ELR (cell line): Measurements from ENCODE around the gene BRME1.

Experiments used
- DNase-seq: peaks from one replicate; pipeline ENCODE4 v3.0.0-alpha.2; 2015; ENCODE audit warnings: low read depth

The BRME1 gene

DNA sequence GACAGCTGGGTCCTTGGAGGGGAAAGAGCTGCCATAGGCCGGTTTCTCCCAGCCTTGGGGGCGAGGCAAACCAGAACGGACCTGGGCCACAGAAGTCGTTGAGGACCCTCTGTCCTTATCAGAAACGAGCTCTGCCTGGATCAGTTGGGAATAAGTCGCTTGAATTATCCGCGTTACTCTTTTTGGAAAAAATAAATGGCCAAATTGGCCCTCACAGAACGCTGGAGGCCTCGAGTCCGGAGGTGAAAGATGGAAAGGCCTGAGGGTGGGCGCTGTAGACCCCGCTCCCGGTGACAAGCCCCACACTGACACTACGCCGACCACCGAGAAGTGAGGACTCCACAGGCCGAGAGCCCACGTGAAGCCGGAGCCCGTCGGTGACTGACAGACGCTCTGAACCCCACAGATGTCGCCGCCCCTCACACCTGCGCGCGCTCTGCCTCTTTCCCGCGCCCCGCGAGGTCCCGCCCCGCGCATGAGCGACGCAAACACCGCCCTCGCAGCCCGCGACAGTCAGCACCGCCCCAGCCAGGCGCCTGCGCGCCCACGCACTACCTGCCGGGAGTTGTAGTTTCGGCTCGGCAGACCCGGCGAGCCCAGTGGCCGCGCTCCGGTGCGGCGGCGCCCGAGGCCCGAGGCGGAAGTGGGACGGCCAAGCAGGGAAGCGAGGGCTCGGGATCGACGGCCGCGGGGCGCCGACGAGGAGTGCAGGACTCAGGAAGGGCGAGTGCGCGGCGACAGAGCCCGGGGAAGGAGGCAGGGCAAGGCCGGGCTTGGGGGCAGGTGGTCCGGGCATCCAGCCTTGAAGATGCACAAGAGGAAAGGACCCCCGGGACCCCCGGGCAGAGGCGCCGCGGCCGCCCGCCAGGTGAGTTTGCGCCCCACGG lies at the start of gene BRME1, which contains the start of gene CC2D1A:
Gene BRME1, minus strand, starts transcription at position 484 of the 887 bp plus-strand sequence. CDS start 1,225 bp downstream, outside the sequence.
Gene CC2D1A, plus strand, starts transcription at position 568 of the 887 bp plus-strand sequence. Its CDS starts 241 bp downstream, at position 809.
- DNase-seq: peak; percentile 90

DNA sequence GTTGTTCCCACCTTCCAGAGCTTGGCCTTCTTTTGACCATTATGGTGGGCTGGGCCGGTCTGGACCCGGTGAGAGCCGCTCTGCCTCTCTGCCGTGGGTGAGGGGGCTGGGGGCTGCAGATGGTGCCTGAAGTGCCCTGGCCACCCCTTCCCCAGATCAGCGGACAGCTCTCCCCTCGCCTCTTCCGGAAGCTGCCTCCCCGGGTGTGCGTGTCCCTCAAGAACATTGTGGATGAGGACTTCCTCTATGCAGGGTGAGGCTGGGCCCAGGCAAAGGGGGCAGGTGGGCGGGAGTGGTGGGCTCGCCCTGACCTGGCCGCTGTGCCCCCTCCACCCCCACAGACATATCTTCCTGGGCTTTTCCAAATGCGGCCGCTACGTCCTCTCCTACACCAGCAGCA lies 48.3 kb upstream of the BRME1 start:
- no peak for DNase-seq

DNA sequence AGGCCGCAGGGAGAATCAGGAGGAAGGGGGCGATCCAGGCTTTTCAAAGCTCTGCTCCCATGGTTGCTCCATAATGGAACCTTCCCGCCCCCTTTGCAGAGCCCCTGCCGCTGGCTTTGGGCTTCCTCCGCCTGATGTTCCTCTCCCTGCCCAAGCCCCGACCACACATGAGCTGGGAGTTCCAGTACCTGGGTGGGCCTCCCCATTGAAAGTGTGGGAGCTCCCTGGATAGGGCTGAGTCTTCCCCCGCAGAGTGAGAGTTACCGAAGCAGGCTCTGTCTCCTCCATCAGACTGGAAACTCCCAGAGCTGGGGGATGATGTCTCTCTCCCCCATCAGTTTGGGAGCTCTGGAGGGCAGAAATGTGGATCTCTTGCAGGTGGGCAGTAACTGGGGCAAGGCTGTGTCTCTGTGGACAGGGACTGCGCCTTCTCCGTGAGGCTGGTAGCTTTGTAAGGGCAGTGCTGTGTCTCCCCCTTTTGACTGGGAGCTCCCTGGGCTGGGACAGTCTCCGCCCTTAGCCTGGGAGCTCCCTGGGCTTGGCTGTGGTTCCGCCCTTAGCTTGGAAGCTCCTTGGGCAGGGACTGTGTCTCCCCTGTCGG lies 47.1 kb upstream of the BRME1 start:
- DNase-seq: peak; percentile 73

DNA sequence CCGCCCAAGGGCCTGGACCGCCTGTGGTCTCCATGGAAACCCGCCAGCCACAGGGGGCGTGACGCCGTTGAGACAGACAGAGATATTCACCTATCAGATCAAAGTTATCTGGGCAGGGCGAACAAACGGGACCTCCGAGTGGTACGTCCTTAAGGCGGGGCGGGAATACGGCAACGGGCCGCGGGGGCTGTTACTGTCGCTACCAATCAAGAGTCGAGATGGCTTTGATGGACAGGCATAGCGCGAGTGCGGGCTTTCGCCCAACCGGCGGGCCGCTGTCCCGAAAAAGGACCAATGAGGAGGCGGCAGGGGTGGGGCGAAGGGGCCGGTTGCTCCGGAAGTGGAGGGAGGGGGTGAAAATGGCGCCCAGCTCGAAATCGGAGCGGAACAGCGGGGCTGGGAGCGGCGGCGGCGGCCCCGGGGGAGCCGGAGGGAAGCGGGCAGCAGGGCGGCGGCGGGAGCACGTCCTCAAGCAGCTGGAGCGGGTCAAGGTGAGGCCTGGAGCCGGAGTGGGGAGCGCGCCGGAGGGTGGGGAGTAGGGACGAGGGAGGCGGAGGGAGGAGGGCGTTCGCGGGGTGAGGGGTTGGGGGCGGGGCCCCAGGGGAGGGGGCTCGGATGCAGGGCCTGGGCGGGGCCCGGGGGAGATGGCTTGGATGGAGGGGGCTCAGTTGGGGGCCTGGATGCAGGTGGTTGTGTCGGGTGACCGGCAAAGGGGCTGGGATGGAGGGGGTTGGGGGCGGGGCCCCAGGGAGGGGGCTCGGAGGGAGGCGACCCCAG lies 46.4 kb upstream of the BRME1 start, which contains the start of gene DCAF15:
Gene DCAF15, plus strand, starts transcription at position 356 of the 777 bp plus-strand sequence. Its CDS starts 4 bp downstream, at position 360.
- peak; percentile 100 for DNase-seq

DNA sequence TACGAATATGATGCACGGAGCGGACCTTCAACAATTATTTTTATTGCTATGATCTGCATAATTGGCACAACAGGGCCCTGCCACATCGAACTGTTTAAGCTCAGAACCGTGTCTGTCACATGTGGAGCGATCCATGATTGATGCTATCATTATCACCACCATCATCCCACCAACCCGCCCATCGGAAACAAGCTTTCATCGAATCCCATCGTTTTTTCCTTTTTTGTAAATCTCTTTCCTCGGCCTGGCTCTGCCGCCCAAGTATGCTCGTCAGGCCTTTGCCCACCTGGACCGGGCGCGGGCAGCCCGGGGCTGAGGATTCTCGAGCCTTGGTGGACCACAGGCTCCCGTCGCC lies 45.9 kb upstream of the BRME1 start:
- DNase-seq: no peak

DNA sequence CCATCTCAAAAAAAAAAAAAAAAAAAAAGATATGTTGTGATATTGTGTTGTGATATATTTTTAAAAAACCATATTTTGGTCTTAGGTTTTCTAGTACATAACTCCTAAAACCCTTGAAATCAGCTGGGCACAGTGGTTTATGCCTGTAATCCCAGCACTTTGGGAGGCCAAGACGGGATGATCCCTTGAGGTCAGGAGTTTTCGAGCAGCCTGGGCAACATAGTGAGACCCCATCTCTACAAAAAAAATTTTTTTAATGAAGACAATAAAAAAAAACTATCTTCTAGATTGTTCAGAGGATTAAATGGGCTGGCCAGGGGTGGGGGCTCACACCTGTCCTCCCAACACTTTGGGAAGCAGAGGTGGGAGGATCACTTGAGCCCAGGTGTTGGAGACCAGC lies 45.1 kb upstream of the BRME1 start:
- DNase-seq: no peak

DNA sequence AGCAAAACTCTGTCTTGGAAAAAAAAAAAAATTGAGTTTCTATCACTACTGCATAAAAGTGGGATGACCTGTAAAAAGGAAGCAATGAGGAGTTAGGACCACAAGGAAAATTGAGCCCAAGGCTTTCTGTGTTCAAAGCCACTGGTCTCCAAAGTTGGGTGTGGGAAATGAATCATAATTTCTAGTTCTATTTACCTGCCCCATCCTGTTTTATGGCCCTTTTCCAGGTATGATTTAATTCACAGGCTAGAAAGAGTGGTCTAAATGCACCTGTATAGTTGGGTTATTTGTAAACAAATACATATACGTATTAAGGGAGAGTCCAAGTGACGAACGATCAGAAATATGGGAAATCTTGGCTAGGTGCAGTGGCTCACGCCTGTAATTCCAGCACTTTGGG lies 40.5 kb upstream of the BRME1 start:
- no peak for DNase-seq

DNA sequence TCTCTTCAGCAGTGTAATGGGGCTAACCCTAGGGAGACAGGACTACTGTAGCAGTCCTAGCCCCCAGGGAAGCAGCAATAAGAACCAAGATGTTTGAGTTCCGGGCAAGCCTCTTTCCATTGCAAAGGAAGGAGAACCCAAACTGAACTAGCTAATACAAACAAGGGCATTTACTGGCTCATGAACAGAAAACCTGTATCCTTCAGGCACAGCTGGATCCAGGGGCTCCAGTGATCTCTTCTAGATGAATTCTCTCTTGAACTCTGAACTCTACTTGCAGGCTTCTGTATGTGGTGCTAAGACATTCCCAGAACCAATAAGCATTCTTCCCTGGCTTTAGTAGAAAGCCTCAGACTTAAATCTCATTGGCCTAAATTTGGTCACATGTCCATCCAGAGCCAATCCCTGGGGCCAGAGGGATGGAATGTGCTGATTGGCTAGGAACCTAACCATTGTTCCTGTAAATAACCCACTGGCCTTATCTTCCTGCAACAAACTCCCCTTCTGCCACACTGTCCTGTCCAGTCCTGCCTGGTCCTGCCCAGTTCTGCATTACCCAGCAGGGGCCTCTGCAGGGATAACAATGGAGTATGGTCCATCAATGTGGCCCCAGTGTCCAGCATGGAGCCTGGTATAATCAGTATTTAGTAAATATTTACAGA lies 36.2 kb upstream of the BRME1 start:
- DNase-seq: peak; percentile 22

DNA sequence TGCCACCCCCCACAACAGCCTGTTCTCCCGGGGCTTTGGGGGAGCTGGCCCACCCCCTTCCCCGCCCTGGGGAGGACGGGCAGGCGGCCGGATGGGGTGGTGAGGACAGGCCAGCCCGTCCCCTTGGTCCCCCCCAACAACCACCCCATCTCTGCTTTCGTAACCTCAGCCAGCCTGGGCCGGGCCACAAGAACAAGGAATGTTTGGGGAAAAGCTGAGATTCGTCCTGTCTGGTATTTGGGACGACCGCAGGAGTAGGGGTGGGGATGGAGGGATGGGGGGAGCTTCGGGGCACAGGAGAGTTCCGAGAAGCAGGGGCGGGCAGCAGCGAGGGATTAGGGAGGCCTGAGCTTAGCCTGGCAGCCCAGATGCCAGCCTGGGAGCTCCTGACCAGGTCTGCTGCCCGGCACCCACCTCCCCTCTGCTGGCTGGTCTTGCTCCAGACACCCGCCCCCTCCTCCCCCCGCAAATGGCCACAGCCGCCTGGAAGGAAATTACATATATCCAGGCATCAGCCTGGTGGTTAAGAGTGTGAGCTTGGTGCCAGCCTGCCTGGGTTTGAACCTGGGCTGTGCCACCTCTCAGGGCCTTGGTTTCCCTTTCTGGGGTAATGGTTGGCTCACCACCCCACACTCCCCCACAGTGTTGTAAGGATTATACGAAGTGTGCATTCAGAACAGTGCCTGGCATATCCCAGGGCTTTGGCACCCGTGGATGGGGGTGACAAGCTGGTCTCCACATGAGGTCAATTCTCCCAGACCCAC lies 32.6 kb upstream of the BRME1 start, which contains the start of gene PODNL1:
Gene PODNL1, minus strand, starts transcription at position 117 of the 764 bp plus-strand sequence. CDS start 236 bp downstream, outside the sequence.
- peak; percentile 49 for DNase-seq

DNA sequence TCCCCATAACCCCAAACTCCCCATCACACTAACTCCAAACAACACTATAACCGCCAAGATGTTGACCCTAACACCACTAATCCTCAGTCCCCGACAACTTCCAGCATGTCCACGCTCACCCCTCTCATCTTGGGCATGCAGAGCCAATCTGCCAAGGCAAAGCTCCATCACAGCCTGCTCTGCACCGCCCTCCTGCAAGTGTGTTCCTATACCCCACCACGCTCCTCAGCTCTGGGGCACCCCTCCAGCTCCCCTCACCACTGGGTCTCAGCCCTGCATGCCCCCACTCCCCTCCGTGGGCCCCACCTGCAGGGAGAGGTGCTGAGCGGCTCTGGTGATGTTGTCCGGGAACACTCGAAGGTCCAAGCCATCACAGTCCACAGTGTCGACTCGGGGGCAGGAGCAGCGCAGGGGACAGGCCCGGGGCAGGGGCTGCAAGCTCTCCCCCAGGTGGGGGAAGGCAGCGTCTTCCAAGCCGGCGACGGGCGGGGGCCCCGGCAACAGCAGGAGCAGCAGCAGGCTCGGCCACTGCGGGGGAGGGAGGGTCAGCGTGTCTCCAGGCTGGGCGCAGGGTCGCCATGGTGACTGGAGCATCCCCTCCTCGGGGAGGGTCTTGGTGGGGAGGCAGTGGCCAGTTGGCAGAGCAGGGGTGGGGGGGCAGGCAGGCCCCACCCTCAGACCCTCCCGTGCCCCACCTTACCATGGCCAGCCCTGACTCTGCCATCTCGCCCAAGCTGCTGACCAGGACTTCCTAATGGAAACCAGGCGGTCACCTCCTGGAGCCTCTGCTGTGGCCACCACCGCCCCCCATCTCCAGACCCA lies 31.8 kb upstream of the BRME1 start:
- peak; percentile 17 for DNase-seq

DNA sequence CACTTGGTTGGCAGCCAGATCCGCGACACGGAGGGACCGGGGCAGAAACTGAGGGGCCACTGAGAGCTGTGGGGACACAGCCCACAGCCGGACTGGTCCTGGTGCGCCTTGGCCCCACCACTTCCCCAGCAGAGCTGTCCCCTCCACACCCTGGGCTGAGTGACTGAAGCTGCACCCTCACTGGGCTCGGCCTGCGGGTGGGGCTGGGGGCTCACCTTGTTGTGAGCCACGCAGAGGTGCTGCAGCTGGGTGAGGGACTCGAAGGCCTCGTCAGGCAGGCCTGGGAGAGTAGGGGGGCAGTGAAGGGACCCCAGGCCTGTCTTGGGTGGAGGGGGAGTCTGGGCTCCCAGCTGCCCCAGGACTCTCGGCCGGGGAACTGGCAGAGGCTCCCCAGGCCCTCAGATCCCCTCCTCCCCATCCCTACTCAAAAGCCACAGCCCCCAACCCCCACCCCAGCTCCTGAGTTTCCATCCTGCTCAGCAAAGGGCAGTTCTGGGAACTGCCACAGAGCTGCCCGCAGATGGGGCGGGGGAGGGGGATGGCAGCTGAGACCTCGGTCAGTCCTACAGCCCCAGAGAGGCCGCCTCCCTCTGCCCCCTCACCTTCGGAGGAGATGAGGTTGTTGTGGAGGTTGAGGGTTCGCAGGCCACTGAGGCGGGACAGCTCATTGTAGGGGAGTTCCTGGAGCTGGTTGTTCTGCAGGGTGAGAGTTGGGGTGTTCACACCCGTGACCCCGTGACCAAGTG lies 30.0 kb upstream of the BRME1 start:
- DNase-seq: no peak

DNA sequence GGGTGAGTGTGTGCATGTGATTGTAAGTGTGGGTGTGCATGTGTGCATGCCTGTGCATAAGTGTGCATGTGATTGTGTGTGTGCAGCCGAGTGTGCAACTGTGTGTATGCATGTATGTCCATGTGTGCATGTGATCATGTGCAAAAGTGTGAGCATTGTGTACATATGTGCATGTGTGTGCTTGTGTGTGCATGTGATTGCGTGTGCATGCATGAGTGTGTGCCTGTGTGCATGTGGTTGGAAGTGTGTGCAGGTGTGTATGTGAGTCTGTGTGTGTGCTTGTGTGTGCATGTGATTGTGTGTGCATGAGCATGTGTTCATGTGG lies 28.8 kb upstream of the BRME1 start:
- DNase-seq: no peak

DNA sequence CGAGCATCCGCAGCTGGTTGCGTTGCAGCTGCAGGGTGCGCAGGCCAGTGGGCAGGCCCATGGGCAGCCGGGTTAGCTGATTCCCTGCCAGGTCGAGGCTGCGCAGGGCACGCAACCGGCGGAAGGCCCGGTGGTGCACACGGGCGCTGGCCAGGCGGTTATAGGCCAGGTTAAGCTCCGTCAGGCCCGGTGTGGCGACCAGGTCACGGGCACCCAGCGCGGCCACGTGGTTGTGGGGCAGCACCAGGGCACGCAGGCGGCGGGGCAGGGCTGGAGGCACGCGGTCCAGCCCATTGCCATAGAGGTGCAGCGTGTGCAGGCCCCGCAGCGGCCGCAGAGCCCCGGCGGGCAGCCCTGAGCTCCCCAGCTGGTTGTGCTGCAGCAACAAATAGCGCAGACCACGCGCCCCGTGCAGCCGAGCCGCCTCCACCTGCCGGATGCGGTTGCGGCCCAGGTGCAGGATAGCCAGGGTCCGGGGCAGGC lies 27.0 kb upstream of the BRME1 start:
- no peak for DNase-seq

DNA sequence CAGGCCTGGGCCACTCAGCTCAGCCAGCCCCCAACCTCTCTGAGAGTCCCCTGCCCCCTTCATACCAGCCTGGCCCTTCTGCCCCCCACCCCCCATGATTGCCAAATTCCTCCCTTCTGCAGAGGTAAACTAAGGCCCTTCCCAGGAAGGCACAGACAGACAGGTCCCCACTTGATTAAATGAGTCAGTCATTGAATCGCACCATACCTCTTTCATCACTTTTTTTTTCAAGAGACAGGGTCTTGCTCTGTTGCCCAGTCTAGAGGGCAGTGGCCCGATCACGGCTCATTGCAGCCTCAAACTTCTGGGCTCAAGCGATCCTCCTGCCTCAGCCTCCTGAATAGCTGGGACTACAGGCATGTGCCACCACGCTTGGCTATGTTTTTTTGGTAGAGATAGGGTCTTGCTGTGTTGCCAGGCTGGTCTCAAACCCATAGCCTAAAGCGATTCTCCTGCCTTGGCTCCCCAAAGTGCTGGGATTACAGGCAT lies 26.3 kb upstream of the BRME1 start:
- no peak for DNase-seq

DNA sequence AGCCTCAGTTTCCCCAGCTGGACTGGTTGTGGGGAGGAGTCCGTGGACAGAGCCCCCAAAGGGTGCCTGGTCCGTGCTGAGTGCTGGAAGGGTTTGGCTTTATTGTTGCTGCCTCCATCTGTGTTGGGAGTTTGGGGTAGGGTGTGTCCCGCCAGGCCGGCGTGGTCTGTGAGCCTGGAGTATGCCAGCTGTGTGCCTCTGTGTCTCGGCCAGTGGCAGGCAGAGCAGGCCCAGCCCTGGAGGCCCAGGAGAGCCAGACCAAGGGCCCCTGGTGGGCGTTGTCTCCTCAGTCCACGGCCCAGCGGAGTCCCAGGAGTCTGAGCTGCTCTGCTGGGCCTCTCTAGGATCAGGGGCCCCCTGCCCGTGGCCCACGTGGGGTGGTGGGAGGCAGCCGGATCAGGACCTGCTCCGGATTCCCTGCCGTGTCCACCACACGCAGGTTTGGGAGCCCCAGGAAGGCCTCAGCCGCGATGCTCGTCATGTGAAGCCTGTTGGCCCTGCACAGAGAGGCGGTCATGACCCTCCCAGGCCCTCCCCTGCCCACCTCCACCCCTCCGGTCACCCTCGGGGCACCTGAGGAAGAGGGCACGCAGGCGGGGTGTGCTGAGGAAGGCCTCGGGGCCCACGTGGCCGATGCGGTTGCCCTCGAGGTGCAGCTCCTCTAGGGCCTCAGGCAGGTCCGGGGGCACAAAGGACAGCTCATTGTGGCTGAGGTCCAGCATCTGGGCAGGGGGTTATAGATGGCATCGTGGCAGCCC lies 25.7 kb upstream of the BRME1 start:
- no peak for DNase-seq

DNA sequence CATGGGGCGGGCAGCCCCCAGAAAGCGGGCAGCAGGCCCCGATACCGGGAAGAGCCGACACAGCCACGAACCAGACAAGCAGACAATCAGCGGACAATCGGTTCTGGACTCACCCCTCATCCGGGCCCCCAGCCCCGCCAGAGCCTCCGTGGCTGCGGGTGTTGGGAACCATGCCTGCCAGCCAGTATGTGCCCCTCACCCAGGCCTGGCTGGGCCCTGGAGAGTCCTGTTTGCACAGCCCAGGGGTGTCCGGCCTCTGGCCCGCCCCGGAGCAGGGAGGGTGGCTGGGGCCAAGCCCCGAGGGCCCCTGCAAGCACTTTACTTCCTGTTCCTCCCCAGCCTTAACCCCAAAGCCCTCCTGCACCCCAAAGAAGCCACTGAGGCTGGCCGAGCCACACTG lies 24.5 kb upstream of the BRME1 start:
- DNase-seq: no peak

DNA sequence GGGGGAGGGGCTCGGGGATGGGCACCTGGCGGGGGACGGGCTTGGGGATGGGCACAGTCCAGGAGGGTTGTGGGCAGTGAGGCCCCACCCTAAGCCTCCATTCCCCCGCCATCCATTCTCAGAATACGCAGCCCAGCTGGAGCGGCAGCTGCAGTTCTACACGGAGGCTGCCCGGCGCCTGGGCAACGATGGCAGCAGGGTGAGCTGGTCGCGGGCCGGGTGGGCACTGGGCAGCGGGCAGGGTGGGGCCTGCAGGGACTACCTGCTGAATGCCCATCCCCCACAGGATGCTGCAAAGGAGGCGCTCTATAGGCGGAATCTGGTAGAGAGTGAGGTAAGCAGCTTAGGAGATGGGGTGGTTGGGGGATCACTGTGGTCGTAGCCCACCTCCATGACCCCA lies 24.0 kb upstream of the BRME1 start:
- no peak for DNase-seq

DNA sequence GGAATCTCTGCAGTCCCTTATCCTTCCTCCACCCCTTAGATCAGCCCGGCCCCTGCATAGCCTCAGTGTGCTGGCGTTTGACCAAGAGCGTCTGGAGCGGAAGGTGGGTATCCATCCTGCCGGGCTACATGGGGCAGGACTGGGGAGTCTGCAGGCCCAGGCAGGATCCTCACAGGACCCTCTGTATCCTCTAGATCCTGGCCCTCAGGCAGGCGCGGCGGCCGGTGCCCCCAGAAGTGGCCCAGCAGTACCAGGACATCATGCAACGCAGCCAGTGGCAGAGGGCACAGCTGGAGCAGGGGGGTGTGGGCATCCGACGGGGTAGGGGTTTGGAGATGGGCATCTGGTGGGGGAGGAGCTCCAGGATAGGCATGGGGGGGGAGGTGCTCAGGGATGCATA lies 23.4 kb upstream of the BRME1 start:
- no peak for DNase-seq

DNA sequence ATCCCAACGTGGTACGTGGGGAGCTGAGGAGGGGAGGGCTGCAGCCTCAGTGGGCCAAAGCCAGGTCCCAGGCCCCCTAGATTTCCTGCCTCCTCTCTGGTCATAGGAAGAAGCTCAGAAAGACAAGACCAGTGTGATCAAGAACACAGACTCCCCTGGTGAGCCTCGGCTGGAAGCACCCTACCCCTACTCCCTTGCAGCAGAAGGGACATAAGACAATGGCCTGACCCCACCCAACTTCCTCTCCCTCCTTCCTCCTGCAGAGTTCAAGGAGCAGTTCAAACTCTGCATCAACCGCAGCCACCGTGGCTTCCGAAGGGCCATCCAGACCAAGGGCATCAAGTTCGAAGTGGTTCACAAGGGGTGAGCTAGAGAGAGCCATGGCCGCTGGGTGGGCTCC lies 20.8 kb upstream of the BRME1 start:
- no peak for DNase-seq
